ENCODE measurements around the gene RUNDC3A.

Gene RUNDC3A

GRCh38 chr17:44367231-44367979 is 59.0 kb downstream of the RUNDC3A start:
- no peak overlapping the region for H3K27ac ChIP-seq (ENCODE audit: low read depth in 2 of 2, low read length in 2 of 2)
- H3K9me3 ChIP-seq (ENCODE audit: control insufficient read depth in 2 of 2, low read length in 2 of 2): no peaks in the 10 kb centered on the region
- H3K27me3 ChIP-seq (ENCODE audit: control insufficient read depth in 2 of 2, insufficient read depth in 2 of 2, low read length in 2 of 2): peaks cover 4 to 12% of the 10 kb centered on the region in 2 donors
- H3K4me3 ChIP-seq (ENCODE audit: low read length in 2 of 2): no peak overlapping the region
- H3K9ac ChIP-seq (ENCODE audit: low read depth in 1 of 2, low read length in 2 of 2): no peak overlapping the region
- no peaks in the 10 kb centered on the region for H3K36me3 ChIP-seq (ENCODE audit: control insufficient read depth in 2 of 2, insufficient read depth in 2 of 2, low read length in 2 of 2)
- H3K4me1 ChIP-seq (ENCODE audit: control insufficient read depth in 2 of 2, insufficient read depth in 2 of 2, low read length in 2 of 2): peaks cover 2 to 6% of the 10 kb centered on the region in 2 donors
